HCT116 (cell line): ENCODE measurements around the gene NRXN2. TPM values are rescaled to one million over a fixed set of nuclear protein-coding genes. Genes with fewer than 3 reads are reported as not detected.

Experiments used
- ATAC-seq: fragments of 200-7000 bp; cut with Tn5 transposase; 2 replicates; pipeline ENCODE4 v1.9.1; 2020; ENCODE audit warnings: mild to moderate bottlenecking, moderate library complexity
- BruUV-seq: library from RNA; stranded (reverse); fragments of 400-500 nt; replicated peaks from 2 replicates; lab custom pipeline; 2021; lab: Mats Ljungman, UMichigan
- CTCF ChIA-PET: fragments of 300-600 bp; sonication (Branson Sonifier 250); formaldehyde crosslinking; loops from one replicate; lab custom pipeline; 2021; ENCODE audit warnings: antibody characterized with exemption; lab: Charles Lee
- POLR2A ChIA-PET: fragments of 300-600, 350-600 bp; sonication (Branson Sonifier 250); formaldehyde crosslinking; loops from one replicate; lab custom pipeline; 2021; ENCODE audit warnings: antibody characterized with exemption; lab: Charles Lee
- RAD21 ChIA-PET, 2 experiments: fragments of 300-600 bp; sonication (Branson Sonifier 250); formaldehyde crosslinking; loops; one replicate each; lab custom pipeline; 2023; ENCODE audit warnings: low total read pairs in 2 of 2; ENCODE audit not compliant: uncharacterized antibody in 2 of 2, unreplicated experiment in 2 of 2, low non-redundant PET in 1 of 2; lab: Charles Lee
- DNase-seq: peaks from one replicate; pipeline ENCODE4 v3.0.0-alpha.2; 2010; ENCODE audit warnings: low read depth, low spot score
- H2AFZ ChIP-seq: fragments of 200-600 bp; shearing (Covaris generic), sonication (generic); 2 replicates; pipeline ENCODE4 v1.6.1; 2017; ENCODE audit warnings: low read depth, mixed run types, mixed read lengths, antibody characterized with exemption, low read length; ENCODE audit not compliant: poor library complexity, severe bottlenecking
- H3K27ac ChIP-seq: 2 replicates; pipeline ENCODE4 v1.5.1; 2012; ENCODE audit warnings: low read depth, low read length
- H3K27me3 ChIP-seq: fragments of 200-600 bp; sonication (generic); 2 replicates; pipeline ENCODE4 v1.6.1; 2016; ENCODE audit warnings: mixed run types, low read length, mixed read lengths; ENCODE audit not compliant: insufficient read depth
- H3K36me3 ChIP-seq, 2 experiments: fragments of 200-500 bp in 1 of 2; fragments of 200-600 bp in 1 of 2; sonication (Bioruptor generic) in 1 of 2; sonication (generic) in 1 of 2; 2 replicates each; pipeline versions ENCODE4 v1.5.1 to v1.6.1; 2014 to 2016; ENCODE audit warnings: low read length in 2 of 2, inconsistent platforms in 1 of 2, mixed read lengths in 1 of 2, mixed run types in 1 of 2; ENCODE audit not compliant: insufficient read depth in 2 of 2, control insufficient read depth in 1 of 2
- H3K4me1 ChIP-seq, 2 experiments: fragments of 200-600 bp in 1 of 2; sonication (generic) in 1 of 2; 2 replicates each; pipeline versions ENCODE4 v1.5.1 to v1.6.1; 2012 to 2017; ENCODE audit warnings: low read length in 2 of 2, inconsistent platforms in 1 of 2, mild to moderate bottlenecking in 1 of 2, mixed read lengths in 1 of 2, mixed run types in 1 of 2, moderate library complexity in 1 of 2; ENCODE audit not compliant: insufficient read depth in 2 of 2, control insufficient read depth in 1 of 2
- H3K4me2 ChIP-seq: fragments of 200-600 bp; sonication (generic); 2 replicates; pipeline ENCODE4 v1.6.1; 2017; ENCODE audit warnings: mixed run types, low read length, mixed read lengths
- H3K4me3 ChIP-seq, 2 experiments: fragments of 200-600 bp in 1 of 2; sonication (generic) in 1 of 2; replicated peaks in 1 of 2; 2 replicates each; pipeline ENCODE4 v1.5.1; 2011 to 2016; ENCODE audit warnings: low read length in 2 of 2, control low read depth in 1 of 2, low read depth in 1 of 2, mild to moderate bottlenecking in 1 of 2, mixed read lengths in 1 of 2, mixed run types in 1 of 2
- H3K79me2 ChIP-seq: fragments of 200-600 bp; sonication (generic); 2 replicates; pipeline ENCODE4 v1.6.1; 2017; ENCODE audit warnings: mild to moderate bottlenecking, mixed run types, low read length, moderate library complexity, mixed read lengths; ENCODE audit not compliant: insufficient read depth
- H3K9ac ChIP-seq: fragments of 200-600 bp; sonication (generic); 2 replicates; pipeline ENCODE4 v1.6.1; 2016; ENCODE audit warnings: low read length, mixed read lengths
- H3K9me2 ChIP-seq: fragments of 200-600 bp; sonication (generic), shearing (Covaris generic); 2 replicates; pipeline ENCODE4 v1.6.1; 2017; ENCODE audit warnings: mixed run types, mild to moderate bottlenecking, moderate library complexity; ENCODE audit not compliant: insufficient read depth
- H3K9me3 ChIP-seq, 2 experiments: fragments of 200-500 bp in 1 of 2; fragments of 200-600 bp in 1 of 2; sonication (Bioruptor generic) in 1 of 2; sonication (generic) in 1 of 2; 2 replicates each; pipeline ENCODE4 v1.6.1; 2014 to 2017; ENCODE audit warnings: low read length in 2 of 2, mixed read lengths in 2 of 2, inconsistent platforms in 1 of 2, low read depth in 1 of 2, mild to moderate bottlenecking in 1 of 2, mixed run types in 1 of 2, moderate library complexity in 1 of 2; ENCODE audit not compliant: control insufficient read depth in 1 of 2, insufficient read depth in 1 of 2
- H4K20me1 ChIP-seq: fragments of 200-600 bp; sonication (generic), shearing (Covaris generic); 2 replicates; pipeline ENCODE4 v1.6.1; 2017; ENCODE audit warnings: mixed run types, mild to moderate bottlenecking, moderate library complexity; ENCODE audit not compliant: insufficient read depth
- CEBPB ChIP-seq: IDR thresholded peaks from 2 replicates; pipeline ENCODE4 v1.6.1; 2012; ENCODE audit warnings: low read depth
- EZH2phosphoT487 ChIP-seq: fragments of 200-600 bp; IDR thresholded peaks from 2 replicates; pipeline ENCODE4 v1.6.1; 2018; ENCODE audit warnings: antibody characterized with exemption, borderline replicate concordance
- FOSL1 ChIP-seq: IDR thresholded peaks from 2 replicates; pipeline ENCODE4 v1.6.1; 2012; ENCODE audit warnings: low read depth
- POLR2A ChIP-seq: IDR thresholded peaks from 2 replicates; pipeline ENCODE4 v1.7.0; 2011; ENCODE audit warnings: borderline replicate concordance; ENCODE audit not compliant: insufficient read depth, insufficient read length; ENCODE audit errors: extremely low read depth
- RAD21 ChIP-seq: IDR thresholded peaks from 2 replicates; pipeline ENCODE4 v1.6.1; 2012; ENCODE audit warnings: low read depth, mild to moderate bottlenecking
- YY1 ChIP-seq: IDR thresholded peaks from 2 replicates; pipeline ENCODE4 v1.6.1; 2011; ENCODE audit warnings: low read length, low read depth, moderate library complexity, mild to moderate bottlenecking; ENCODE audit not compliant: insufficient replicate concordance; ENCODE audit errors: extremely low read depth
- ZFX ChIP-seq: fragments of 450-650 bp; IDR thresholded peaks from 2 replicates; pipeline ENCODE4 v1.6.1; 2017
- intact Hi-C: fragments of 100-400 bp; cut with micrococcal nuclease; formaldehyde crosslinking; loops from 2 replicates; pipeline ENCODE4 v1.10.0; 2022
- total RNA-seq: library from RNA; stranded (reverse); gene quantifications from one replicate; pipeline ENCODE4 v1.2.1, GENCODE V29; 2021; ENCODE audit not compliant: unreplicated experiment
- TF ChIP-seq, protein P1 (sequence below): IDR thresholded peaks from 2 replicates; pipeline ENCODE4 v1.6.1; 2012
- TF ChIP-seq, protein P2 (sequence below), 3 experiments: fragments of 200-600 bp in 1 of 3; sonication (generic) in 1 of 3; IDR thresholded peaks in 2 of 3; conservative IDR thresholded peaks in 1 of 3; 2 replicates each; pipeline ENCODE4 v1.5.1; 2012 to 2017; ENCODE audit warnings: low read depth in 2 of 3, low read length in 2 of 3, antibody characterized with exemption in 1 of 3, borderline replicate concordance in 1 of 3, control low read depth in 1 of 3, mild to moderate bottlenecking in 1 of 3, mixed read lengths in 1 of 3, mixed run types in 1 of 3, moderate library complexity in 1 of 3; ENCODE audit not compliant: insufficient read depth in 1 of 3
- TF ChIP-seq, protein P3 (sequence below): IDR thresholded peaks from 2 replicates; pipeline ENCODE4 v1.6.1; 2012

Gene NRXN2
- total RNA-seq, 1 experiment from 2014 or later, result 1.5 TPM

DNA sequence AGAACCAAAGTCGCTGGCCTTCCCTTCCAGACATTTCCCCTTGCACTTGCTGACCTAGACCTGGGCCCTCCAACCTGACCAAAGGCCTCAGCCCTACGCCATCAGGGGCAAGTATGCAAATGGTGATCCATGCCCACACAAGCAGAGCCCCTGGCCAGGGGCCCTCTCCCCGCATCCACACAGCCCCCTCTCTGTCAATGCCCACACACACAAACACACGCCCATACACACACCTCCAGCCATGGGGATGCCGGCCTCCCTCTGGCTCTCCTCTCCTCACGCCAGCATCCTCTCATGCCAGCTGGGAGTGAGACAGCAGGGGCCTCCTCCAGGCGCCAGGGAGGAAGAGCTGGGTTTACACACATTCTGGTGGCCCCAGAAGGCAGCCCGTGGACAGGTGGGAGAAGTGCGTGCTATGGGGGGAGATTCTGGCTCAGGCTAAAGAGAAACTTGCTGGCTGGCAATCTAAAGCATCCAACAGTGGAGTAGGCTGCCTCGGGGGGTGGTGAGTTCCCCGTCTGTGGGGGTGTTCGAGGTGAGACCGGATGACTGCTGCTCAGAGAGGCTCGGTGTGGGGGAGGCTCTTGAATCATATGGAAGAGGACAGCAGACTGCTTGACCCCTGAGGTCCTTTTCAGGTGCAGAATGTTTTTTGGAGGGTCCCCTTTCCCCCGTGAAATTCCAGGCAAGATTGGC is 4.8 kb downstream of the NRXN2 start:
- Histone ChIP-seq H4K20me1 (no peaks in the 10 kb centered on the region), H3K4me1 (peaks cover 0 to 2% of the 10 kb centered on the region in 2 experiments; a peak in 1 of 4 replicates), H3K4me2 (no peak overlapping the region), H3K79me2 (no peaks in the 10 kb centered on the region), H3K9ac (no peak overlapping the region), H2AFZ (no peak overlapping the region), H3K36me3 (no peaks in the 10 kb centered on the region), H3K4me3 (no peak overlapping the region), H3K27me3 (peaks cover 11% of the 10 kb centered on the region; the same call in 1 of the 2 replicates), H3K9me2 (no peaks in the 10 kb centered on the region), H3K27ac (no peak overlapping the region), H3K9me3 (no peaks in the 10 kb centered on the region)
- ChIA-PET RAD21 (no interaction called here), CTCF (interaction anchor here (0.6 to 2.1 kb wide), 3 partner anchors 14 to 417 kb away, joined by 3 to 6 read pairs (median 5); no protein-coding TSS in a partner anchor), POLR2A (no interaction called here)
- BruUV-seq, result no TSS peak
- intact Hi-C loops, result loop anchor here (10.0 kb wide), 1 partner anchor 1213 kb away; the partner anchor contains the start of gene LGALS12
- TF ChIP-seq, protein P1, sequence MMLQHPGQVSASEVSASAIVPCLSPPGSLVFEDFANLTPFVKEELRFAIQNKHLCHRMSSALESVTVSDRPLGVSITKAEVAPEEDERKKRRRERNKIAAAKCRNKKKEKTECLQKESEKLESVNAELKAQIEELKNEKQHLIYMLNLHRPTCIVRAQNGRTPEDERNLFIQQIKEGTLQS, result no peak
- no peak for TF ChIP-seq EZH2phosphoT487
- TF ChIP-seq, protein P2, sequence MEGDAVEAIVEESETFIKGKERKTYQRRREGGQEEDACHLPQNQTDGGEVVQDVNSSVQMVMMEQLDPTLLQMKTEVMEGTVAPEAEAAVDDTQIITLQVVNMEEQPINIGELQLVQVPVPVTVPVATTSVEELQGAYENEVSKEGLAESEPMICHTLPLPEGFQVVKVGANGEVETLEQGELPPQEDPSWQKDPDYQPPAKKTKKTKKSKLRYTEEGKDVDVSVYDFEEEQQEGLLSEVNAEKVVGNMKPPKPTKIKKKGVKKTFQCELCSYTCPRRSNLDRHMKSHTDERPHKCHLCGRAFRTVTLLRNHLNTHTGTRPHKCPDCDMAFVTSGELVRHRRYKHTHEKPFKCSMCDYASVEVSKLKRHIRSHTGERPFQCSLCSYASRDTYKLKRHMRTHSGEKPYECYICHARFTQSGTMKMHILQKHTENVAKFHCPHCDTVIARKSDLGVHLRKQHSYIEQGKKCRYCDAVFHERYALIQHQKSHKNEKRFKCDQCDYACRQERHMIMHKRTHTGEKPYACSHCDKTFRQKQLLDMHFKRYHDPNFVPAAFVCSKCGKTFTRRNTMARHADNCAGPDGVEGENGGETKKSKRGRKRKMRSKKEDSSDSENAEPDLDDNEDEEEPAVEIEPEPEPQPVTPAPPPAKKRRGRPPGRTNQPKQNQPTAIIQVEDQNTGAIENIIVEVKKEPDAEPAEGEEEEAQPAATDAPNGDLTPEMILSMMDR (IDR thresholded peaks at IDR 0.05 in 2 of 3, conservative IDR thresholded peaks at IDR 0.05 in 1 of 3; ENCODE audit: borderline replicate concordance in 1 of 3, insufficient read depth in 1 of 3, low read depth in 2 of 3, low read length in 2 of 3), result no peak
- TF ChIP-seq, protein P3, sequence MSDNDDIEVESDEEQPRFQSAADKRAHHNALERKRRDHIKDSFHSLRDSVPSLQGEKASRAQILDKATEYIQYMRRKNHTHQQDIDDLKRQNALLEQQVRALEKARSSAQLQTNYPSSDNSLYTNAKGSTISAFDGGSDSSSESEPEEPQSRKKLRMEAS, result no peak
- no peak for TF ChIP-seq ZFX
- TF ChIP-seq RAD21, result no peak
- TF ChIP-seq POLR2A, result no peak
- no peak for TF ChIP-seq FOSL1
- no peak for TF ChIP-seq YY1
- no peak for TF ChIP-seq CEBPB
- DNase-seq (no peak), ATAC-seq (no peak)
